Astrocyte (in vitro differentiated cells and primary cell): Measurements from ENCODE around the gene TMEM87A. TPM values are rescaled to one million over a fixed set of nuclear protein-coding genes. Genes with fewer than 3 reads are reported as not detected.

Source experiments
- DNase-seq: peaks from one replicate; pipeline ENCODE4 v3.0.0-alpha.2; 2010; ENCODE audit warnings: low read depth
- FAIRE-seq: peaks from 2 replicates; lab custom pipeline; 2011; peaks lifted over from hg19 to GRCh38; lab: Jason Lieb, UNC
- H2AFZ ChIP-seq: 2 replicates; pipeline ENCODE4 v1.6.0; 2012; ENCODE audit warnings: low read depth, low read length, inconsistent platforms
- H3K27ac ChIP-seq: 2 replicates; pipeline ENCODE4 v1.5.1; 2011; ENCODE audit warnings: low read depth, low read length, inconsistent platforms
- H3K27me3 ChIP-seq: 2 replicates; pipeline ENCODE4 v1.6.0; 2011; ENCODE audit warnings: low read length, inconsistent platforms; ENCODE audit not compliant: insufficient read depth
- H3K36me3 ChIP-seq: 2 replicates; pipeline ENCODE4 v1.5.1; 2011; ENCODE audit warnings: low read length, inconsistent platforms; ENCODE audit not compliant: insufficient read depth
- H3K4me1 ChIP-seq: 2 replicates; pipeline ENCODE4 v1.5.1; 2011; ENCODE audit warnings: low read length, inconsistent platforms; ENCODE audit not compliant: insufficient read depth
- H3K4me2 ChIP-seq: 2 replicates; pipeline ENCODE4 v1.6.0; 2012; ENCODE audit warnings: low read length, inconsistent platforms
- H3K4me3 ChIP-seq: 2 replicates; pipeline ENCODE4 v1.5.1; 2011; ENCODE audit warnings: low read depth, mild to moderate bottlenecking, low read length, inconsistent platforms; ENCODE audit not compliant: insufficient read depth
- H3K79me2 ChIP-seq: 2 replicates; pipeline ENCODE4 v1.6.0; 2012; ENCODE audit warnings: mild to moderate bottlenecking, low read length, inconsistent platforms; ENCODE audit not compliant: insufficient read depth
- H3K9ac ChIP-seq: 2 replicates; pipeline ENCODE4 v1.6.0; 2012; ENCODE audit warnings: mild to moderate bottlenecking, low read length, inconsistent platforms
- H3K9me3 ChIP-seq: 2 replicates; pipeline ENCODE4 v1.5.1; 2012; ENCODE audit warnings: low read depth, mild to moderate bottlenecking, low read length, inconsistent platforms; ENCODE audit not compliant: insufficient read depth
- H4K20me1 ChIP-seq: 2 replicates; pipeline ENCODE4 v1.6.0; 2012; ENCODE audit warnings: low read length, inconsistent platforms; ENCODE audit not compliant: insufficient read depth
- H3K27ac Mint-ChIP-seq: one replicate; pipeline ENCODE4 v1.8.0; 2021; ENCODE audit warnings: mild to moderate bottlenecking, mixed read lengths; ENCODE audit not compliant: unreplicated experiment
- H3K27me3 Mint-ChIP-seq: one replicate; pipeline ENCODE4 v1.8.0; 2021; ENCODE audit warnings: low read depth, mixed read lengths; ENCODE audit not compliant: unreplicated experiment
- H3K36me3 Mint-ChIP-seq: one replicate; pipeline ENCODE4 v1.8.0; 2021; ENCODE audit warnings: low read depth, mixed read lengths; ENCODE audit not compliant: unreplicated experiment
- H3K4me1 Mint-ChIP-seq: one replicate; pipeline ENCODE4 v1.8.0; 2021; ENCODE audit warnings: low read depth, mixed read lengths; ENCODE audit not compliant: unreplicated experiment
- H3K4me3 Mint-ChIP-seq: one replicate; pipeline ENCODE4 v1.8.0; 2021; ENCODE audit warnings: mild to moderate bottlenecking, moderate library complexity, mixed read lengths; ENCODE audit not compliant: unreplicated experiment
- H3K9me3 Mint-ChIP-seq: one replicate; pipeline ENCODE4 v1.8.0; 2021; ENCODE audit warnings: mild to moderate bottlenecking, mixed read lengths; ENCODE audit not compliant: unreplicated experiment
- EZH2 ChIP-seq: IDR thresholded peaks from 2 replicates; pipeline ENCODE4 v1.6.1; 2012; ENCODE audit warnings: mild to moderate bottlenecking, low read length, inconsistent platforms; ENCODE audit not compliant: insufficient read depth
- total RNA-seq: library from RNA; stranded (reverse); gene quantifications from 2 replicates; pipeline ENCODE4 v1.2.1, GENCODE V29; 2021
- TF ChIP-seq, protein P1 (sequence below): IDR thresholded peaks from 2 replicates; pipeline ENCODE4 v1.5.1; 2011; ENCODE audit warnings: low read depth, mild to moderate bottlenecking, inconsistent platforms, low read length, moderate library complexity; ENCODE audit not compliant: insufficient read depth

TMEM87A gene
- total RNA-seq, 1 donor from 2014 or later: 40.9 TPM

DNA sequence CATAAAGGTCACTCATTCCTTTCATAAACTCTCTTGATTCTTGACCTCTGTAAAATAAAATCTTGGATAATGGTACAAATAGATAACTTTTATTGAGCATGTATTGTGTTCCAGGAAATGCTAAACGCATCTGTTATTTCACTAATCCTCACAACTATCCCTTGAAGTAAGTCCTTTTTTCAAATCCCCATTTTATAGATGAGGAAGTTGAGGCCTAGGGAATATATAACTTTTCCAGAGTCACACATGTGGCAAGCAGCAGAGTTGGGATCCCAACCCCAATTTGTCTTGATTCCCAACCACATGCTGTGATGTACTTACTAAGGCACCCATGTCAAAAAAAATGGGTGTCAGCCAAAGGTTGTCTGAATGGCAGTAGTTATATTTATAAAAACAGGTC, 71.4 kb downstream of the TMEM87A start:
- Mint-ChIP-seq H3K27me3 (no peaks in the 10 kb centered on the region), H3K4me1 (peaks cover 8% of the 10 kb centered on the region), H3K27ac (no peak overlapping the region), H3K9me3 (no peaks in the 10 kb centered on the region), H3K36me3 (peaks cover 7% of the 10 kb centered on the region), H3K4me3 (no peak overlapping the region)
- Histone ChIP-seq H3K79me2 (peaks cover 59% of the 10 kb centered on the region), H3K4me2 (no peak overlapping the region), H3K27ac (no peak overlapping the region), H3K9me3 (no peaks in the 10 kb centered on the region), H3K9ac (no peak overlapping the region), H3K4me3 (no peak overlapping the region), H3K27me3 (no peaks in the 10 kb centered on the region), H2AFZ (no peak overlapping the region), H3K4me1 (no peaks in the 10 kb centered on the region), H3K36me3 (peaks cover 8% of the 10 kb centered on the region), H4K20me1 (peaks cover 30% of the 10 kb centered on the region)
- DNase-seq (no peak), FAIRE-seq (no peak)
- TF ChIP-seq, protein P1, sequence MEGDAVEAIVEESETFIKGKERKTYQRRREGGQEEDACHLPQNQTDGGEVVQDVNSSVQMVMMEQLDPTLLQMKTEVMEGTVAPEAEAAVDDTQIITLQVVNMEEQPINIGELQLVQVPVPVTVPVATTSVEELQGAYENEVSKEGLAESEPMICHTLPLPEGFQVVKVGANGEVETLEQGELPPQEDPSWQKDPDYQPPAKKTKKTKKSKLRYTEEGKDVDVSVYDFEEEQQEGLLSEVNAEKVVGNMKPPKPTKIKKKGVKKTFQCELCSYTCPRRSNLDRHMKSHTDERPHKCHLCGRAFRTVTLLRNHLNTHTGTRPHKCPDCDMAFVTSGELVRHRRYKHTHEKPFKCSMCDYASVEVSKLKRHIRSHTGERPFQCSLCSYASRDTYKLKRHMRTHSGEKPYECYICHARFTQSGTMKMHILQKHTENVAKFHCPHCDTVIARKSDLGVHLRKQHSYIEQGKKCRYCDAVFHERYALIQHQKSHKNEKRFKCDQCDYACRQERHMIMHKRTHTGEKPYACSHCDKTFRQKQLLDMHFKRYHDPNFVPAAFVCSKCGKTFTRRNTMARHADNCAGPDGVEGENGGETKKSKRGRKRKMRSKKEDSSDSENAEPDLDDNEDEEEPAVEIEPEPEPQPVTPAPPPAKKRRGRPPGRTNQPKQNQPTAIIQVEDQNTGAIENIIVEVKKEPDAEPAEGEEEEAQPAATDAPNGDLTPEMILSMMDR: no peak
- no peak for TF ChIP-seq EZH2

DNA sequence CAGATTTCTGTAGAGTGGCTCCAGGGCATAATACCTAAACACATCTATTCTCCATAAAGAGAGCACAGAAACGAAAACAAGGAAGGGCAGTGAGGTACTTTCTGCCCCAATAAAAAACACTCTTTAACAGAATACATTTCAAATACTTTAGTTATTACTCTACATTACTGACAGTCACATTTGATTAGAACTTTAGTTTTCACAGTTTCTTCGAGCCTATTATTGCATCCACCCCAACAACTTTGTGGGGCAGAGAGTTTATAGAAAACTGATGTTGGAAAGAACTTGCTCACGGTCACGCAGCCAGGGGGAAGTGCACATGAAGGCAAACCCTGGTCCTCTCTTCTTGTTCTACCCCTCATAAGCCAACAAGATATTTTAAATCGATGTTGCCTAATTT, 74.1 kb downstream of the TMEM87A start:
- TF ChIP-seq, protein P1: no peak
- no peak for TF ChIP-seq EZH2
- Mint-ChIP-seq H3K27me3 (no peaks in the 10 kb centered on the region), H3K36me3 (peaks cover 13% of the 10 kb centered on the region), H3K27ac (no peak overlapping the region), H3K9me3 (peaks cover 3% of the 10 kb centered on the region), H3K4me1 (peaks cover 2% of the 10 kb centered on the region), H3K4me3 (no peak overlapping the region)
- H3K4me3 ChIP-seq: no peak overlapping the region
- H3K9ac ChIP-seq: no peak overlapping the region
- peaks cover 42% of the 10 kb centered on the region for H3K79me2 ChIP-seq
- H4K20me1 ChIP-seq: peaks cover 22% of the 10 kb centered on the region
- H3K36me3 ChIP-seq: peaks cover 8% of the 10 kb centered on the region
- no peak for FAIRE-seq
- H3K4me2 ChIP-seq: no peak overlapping the region
- H3K27ac ChIP-seq: no peak overlapping the region
- no peaks in the 10 kb centered on the region for H3K4me1 ChIP-seq
- DNase-seq: no peak
- H3K9me3 ChIP-seq: no peaks in the 10 kb centered on the region
- H2AFZ ChIP-seq: no peak overlapping the region
- H3K27me3 ChIP-seq: no peaks in the 10 kb centered on the region

DNA sequence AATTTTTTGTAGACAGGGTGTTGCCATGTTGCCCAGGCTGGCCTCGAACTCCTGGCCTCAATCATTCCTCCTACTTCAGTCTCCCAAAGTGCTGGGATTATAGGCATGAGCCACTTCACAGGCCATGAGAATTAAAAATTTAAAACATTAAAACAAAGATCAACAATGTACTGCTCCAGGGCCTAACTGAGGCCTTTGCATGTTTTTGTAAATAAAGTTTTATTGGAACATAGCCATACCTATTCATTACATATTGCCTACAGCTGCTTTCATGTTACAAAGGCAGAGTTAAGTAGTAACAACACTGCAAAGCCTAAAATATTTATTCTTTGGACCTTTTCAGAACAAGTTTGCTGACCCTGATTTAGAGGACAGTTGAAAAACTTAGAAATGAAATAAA, 74.7 kb downstream of the TMEM87A start:
- H3K9me3 Mint-ChIP-seq: peaks cover 3% of the 10 kb centered on the region
- no peak for FAIRE-seq
- H3K27ac Mint-ChIP-seq: no peak overlapping the region
- peaks cover 13% of the 10 kb centered on the region for H3K36me3 Mint-ChIP-seq
- no peaks in the 10 kb centered on the region for H3K27me3 Mint-ChIP-seq
- H3K4me3 ChIP-seq: no peak overlapping the region
- peaks cover 8% of the 10 kb centered on the region for H3K36me3 ChIP-seq
- H3K79me2 ChIP-seq: peaks cover 41% of the 10 kb centered on the region
- no peaks in the 10 kb centered on the region for H3K4me1 ChIP-seq
- TF ChIP-seq, protein P1: no peak
- TF ChIP-seq EZH2: no peak
- H3K4me3 Mint-ChIP-seq: no peak overlapping the region
- no peak for DNase-seq
- no peak overlapping the region for H2AFZ ChIP-seq
- no peaks in the 10 kb centered on the region for H3K27me3 ChIP-seq
- no peak overlapping the region for H3K27ac ChIP-seq
- H4K20me1 ChIP-seq: peaks cover 21% of the 10 kb centered on the region
- no peak overlapping the region for H3K9ac ChIP-seq
- H3K9me3 ChIP-seq: no peaks in the 10 kb centered on the region
- peaks cover 2% of the 10 kb centered on the region for H3K4me1 Mint-ChIP-seq
- no peak overlapping the region for H3K4me2 ChIP-seq
